GM19468 (cell line): ENCODE measurements around the gene STK39.
"Not testable (repeated sequence)": the region's sequence is repeated elsewhere in the genome, so short reads cannot be mapped to it uniquely, and the experiment has no call there.

ENCODE experiments used
- ATAC-seq: cut with Tn5 transposase; IDR thresholded peaks from one replicate; pipeline ENCODE4 v1.9.1; 2021; ENCODE audit warnings: mild to moderate bottlenecking, moderate library complexity, moderate number of reproducible peaks; ENCODE audit not compliant: unreplicated experiment; ENCODE audit errors: extremely low read depth

Gene STK39

DNA sequence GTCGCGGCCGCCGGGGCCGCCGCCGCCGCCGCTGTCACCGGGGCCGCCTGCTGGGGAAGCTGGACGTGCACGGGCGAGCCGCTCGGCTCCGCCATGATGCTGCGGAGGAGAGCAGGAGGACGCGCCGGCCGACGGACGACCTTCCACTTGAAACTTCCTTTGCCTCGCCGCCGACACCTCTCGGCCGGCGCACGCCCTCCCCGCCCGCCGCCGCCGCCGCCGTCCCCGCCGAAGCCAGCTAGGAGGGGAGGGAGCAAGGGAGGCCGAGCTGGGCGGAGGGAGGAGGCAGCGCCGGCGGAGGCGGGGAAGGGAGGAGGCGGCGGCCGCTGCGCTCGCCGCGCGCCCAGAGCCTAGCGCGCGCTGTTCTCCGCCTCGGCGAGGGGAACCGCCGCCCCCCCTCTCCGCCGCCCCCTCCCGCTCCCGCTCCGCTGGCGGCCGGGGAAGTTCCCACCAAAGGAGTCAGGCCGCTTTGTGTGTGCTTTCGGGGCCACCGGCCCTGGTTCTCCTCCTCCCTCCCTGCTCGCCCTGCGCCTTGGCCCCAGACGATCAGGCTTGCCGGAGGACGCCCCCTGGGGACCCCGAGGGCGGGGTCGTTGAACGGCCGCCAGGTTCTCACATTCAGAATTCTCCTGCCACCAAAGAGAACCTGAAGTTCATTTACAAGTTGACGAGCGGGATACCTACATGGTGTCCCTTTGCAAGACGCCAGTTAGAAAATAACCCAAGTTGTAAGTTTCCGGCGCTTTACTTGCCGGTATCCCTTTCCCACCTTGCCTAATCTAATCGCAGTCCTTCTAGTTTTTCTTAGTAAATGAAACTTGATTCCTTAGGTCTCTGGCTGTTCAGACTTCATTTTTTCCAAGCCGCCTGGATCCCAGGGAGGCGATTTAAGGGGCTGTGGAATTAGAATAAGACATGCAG lies at the start of gene STK39:
Gene STK39, minus strand, starts transcription at position 255 of the 921 bp plus-strand sequence. Its CDS starts 160 bp downstream, at position 95.
- peak; percentile 44 for ATAC-seq

DNA sequence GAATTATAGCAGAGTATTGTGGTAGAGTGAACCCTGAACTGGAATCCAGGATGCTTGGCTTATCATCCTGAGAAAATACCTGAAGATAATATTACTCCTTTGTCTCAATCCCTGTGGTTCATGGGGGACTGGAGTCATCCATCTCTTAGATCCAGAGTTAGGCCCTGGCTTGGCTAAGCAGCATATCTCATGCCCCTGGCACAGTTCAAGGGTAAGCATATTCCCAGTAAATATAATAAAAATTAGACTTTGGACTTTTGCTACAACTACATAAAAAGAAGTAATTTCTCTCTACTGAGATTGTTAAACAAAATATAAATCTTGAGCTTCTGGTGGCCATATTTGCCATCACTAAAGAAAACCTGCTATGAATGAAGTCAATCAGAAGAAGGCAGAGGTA lies 47.7 kb upstream of the STK39 start:
- ATAC-seq: no peak

DNA sequence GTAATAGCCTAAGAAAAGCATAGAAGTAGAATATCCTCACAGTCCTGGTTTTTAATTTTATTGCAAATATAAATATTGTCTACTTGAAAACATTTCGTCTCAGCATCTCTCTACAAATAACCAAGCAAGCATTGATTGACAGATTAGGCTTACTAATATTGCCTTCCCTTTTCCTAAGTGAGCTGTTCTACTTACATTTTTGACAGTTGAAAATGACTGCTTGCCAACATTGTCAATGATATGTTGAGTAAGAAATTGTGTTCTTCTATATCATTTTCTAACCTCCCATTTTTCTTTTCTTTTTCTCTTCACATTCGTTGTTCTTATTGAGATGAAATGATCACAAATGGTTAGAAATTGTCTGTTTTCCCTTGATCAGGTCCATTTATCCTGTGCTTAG lies 47.0 kb upstream of the STK39 start:
- ATAC-seq: no peak

DNA sequence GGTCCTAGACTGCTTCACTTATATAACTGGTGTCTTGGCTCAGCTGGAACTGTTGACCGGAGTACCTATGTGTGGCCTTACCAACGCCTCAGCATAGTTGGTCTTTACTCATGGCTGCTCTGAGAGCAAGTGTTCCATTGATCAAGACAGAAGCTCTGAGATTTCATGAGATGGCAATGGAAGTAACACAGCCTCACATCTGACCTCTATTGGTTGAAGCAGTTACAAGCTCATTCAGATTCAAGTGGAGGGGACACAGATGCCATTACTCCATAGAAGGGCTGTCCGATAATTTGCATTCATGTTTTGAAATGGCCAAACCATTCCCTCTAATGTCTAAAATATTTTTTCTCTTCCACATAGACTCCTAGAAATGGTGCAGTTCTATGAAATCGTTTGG lies 46.4 kb upstream of the STK39 start:
- ATAC-seq: no peak

DNA sequence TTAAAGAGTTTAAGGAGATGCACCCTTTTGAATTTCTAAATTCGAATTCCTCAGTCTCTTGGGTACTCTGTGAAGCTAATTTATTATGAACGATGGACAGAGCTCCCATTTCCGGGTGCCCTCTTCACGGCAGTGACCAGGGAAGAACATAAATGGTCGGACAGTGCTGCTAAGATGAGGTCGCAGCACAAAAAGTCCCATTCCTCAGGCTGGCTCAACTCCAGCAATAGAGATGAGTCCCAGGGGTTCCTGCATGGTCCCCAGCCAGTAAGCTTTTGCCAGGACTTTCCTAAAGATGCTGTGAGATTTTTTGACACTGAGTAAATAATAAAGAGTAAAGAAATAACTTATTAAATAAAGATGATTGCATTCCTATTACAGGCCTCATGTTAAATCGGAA lies 43.0 kb upstream of the STK39 start:
- ATAC-seq: no peak

DNA sequence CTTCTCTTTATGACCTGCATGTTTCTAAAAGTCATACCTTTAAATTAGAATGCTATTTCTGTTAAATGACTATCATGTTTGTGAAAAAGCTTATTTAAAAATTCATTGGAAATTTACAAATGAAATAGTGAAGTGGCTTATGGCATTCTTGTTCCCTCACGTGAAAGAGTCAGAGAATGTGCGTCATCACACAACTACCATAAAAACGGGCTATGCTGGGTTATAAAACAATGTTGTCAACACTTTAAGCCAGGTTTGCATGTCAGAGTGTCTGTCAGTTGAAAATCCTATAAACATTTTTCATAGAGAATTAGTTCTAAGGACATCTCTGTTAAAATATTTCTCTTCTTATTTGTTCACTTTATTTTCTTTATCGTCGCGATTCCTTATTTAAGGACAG lies 42.5 kb upstream of the STK39 start:
- ATAC-seq: no peak

DNA sequence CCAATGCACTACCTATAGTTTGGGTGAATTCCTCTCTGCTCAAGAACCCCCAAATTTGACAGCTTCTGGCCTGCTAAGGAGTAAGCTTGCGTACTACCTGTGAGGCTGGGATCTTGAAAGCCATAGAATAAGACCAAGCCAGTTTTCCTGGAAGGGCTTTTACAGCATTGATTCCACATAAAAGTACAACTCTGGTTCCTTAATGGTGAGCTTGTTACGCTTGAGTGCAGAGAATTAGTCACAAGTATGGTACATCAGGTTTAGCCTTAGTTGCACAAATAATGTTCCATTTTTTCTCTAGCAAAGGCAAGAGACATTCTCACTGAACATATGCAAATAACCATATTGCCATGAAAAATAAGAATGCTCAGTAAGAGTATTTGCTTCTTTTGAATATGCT lies 39.1 kb upstream of the STK39 start:
- no peak for ATAC-seq

DNA sequence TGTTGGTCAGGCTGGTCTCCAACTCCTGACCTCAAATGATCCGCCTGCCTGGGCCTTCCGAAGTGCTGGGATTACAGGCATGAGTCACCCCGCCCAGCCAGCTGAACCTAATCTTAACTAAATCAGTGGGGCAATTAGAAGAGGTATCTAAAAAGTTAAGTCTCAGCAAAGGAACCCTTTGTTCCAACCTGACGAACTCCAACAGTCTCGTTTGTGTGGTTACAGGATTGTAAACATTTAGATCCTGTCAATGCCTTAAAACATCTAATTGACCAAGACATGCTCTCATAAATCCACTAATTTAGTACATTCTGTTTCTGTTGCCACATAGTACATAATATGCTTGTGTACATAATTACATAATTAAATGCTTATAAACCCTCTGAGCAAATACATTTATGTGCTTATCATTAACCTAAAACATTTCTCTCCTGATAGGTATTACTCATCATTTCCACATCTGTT lies 31.1 kb upstream of the STK39 start:
- no peak for ATAC-seq

DNA sequence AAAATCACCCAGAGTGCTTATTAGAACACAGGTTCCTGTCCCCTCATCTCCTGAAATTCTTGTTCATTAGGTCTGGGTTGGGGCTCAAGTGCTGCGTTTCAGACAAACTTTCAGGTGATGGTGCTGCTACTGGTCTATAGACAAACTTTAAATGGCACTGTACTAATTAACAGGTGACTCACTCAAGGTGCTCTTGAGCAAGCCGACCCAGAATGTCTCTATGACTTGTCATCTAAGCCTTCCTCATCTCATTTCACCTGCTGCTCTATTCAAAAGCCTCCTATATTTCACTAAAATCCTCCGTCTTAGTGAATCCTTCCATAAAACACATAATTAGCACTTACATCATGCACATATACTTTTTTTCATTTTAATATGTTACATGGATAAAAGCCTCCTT lies 29.9 kb upstream of the STK39 start:
- ATAC-seq: no peak

DNA sequence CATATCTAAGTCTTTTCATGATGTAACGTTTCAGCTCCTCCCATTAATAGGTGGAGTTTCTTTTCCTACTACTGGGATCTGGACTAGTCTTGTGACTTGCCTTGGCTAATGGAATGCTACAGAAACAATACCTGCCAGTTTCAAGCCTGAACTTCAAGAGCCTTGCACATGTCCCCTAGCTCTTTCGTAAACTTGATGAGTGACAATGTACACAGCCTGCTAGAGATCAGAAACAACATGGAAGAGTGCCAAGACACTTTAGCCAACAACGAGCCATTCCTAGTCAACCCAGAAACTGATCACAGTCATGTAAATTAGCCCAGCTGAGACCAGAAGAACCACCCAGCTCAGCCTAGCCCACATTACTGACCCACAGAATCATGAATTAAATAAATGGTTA lies 24.8 kb upstream of the STK39 start:
- ATAC-seq: no peak

DNA sequence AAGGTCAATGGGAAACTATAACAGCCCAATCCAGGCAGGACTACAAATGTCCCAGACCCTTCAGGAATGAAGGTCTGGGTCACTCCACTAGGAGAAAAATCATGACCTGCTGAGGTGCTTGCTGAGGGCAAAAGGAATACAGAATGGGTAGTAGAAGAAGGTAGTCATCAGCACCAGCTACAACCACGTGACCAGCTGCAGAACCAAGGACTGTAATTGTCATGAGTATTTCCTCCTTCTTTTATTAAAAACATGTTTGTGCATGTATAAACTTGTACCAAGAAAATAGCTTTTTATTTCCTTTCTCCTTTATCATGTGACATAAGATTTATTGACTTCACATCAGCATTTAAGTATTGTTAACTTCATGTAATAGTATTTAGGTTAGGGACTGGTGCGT lies 15.5 kb upstream of the STK39 start:
- ATAC-seq: not testable (repeated sequence)

DNA sequence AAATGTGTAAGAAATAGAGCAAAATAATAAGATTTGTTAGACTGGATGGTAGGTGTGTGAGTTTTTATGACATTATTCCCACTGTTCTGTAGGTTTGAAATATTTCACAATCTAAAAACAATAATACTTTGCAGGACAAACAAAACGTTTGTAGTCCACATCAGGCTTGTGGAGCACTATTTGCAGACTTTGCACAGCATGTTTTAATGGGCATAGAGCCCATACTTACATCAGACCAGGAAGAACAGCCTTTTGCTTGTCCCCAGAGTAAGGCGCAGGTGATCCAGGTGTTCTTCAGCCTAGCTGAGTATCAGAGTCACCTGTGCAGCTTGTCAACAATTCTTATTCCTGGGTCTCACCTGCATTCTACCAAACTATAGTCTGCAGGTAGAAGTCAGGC lies 9.1 kb upstream of the STK39 start:
- ATAC-seq: no peak

DNA sequence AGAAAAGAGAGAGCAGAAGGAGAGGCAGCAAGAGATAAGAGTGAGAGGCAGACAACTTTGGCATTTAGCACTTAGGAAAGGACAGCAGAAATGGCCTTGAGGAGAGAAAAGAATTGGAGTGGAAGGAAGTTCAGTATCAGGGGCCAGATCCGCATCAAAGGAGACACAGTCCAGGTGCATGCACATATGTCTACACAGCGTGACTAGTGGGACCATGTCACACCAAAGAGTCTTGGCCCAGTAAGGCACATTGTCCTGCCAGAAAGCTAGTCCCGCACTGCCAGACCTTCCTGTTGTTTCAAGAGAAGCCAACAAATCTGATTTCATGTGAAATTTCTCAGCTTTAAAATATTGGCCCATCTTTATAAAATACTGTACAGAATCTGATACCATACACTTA lies 8.5 kb upstream of the STK39 start:
- no peak for ATAC-seq

DNA sequence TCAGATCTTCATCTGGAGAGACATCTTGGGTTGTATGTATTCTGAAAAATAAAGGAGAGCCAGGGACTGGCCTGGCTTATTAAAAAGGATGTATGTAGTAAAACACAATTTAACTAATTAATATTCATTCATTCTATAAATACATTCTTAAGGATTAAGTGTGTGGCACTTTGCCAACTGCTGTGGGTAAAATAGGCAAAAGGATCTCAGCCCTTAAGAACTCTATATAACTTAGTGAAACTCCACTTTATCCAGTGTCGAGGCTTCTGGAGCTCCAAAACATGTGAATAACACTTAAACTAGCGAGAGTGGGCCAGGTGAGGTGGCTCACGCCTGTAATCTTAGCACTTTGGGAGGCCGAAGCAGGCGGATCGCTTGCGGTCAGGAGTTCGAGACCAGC lies 7.7 kb upstream of the STK39 start:
- no peak for ATAC-seq

DNA sequence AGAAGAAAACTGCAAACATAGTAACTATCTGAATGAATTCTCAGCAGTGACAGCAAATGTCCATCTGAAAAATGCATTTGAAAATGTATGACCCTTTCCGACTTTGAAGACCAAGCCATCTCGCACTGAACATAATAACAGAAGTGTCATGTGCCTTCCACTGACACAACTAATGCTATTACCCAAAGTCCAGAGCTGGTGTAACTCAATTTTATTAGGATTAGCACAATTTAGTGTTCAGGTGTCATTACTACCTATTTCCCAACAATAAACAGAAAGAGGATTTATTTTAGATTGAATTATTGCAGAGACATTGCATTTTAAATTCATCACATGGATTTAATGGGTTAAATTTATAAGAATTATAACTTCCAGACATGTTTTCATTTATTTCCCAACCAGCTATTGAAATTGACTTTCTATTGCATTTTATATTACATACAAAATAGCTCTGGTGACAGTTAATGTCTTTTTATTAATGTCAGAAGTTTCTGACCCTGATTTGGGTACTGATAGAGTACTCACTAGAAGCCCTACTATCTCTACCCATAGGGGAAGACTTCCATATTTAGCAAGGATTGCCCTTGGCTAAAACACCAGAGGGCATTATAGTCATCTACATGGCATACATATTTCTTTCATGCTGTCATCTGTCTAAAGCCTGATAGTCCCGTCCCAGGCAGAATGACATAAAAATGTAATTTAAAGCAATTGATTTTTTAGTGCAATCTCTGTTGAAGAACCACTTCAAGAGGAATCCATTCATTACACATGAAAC lies 7.0 kb upstream of the STK39 start:
- ATAC-seq: no peak

DNA sequence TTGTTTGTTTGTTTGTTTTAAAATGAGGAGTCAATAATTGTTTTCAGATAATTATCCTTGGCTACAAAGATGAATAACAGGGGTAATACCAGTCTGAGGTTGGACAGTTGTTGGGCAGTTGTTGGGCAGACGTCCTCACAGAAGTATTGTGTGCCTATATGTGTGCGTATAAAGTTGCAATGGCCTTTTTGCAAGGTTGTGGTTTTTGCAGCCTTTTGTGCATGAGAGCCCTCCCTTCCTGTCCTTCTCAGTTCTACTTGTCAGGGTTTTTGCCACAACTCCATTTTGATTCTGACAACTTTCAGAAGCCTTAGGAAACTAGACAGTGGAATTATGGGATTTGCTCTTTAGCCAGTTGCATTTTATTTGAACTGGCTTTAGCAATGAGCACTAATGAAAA lies 6.0 kb upstream of the STK39 start:
- no peak for ATAC-seq

DNA sequence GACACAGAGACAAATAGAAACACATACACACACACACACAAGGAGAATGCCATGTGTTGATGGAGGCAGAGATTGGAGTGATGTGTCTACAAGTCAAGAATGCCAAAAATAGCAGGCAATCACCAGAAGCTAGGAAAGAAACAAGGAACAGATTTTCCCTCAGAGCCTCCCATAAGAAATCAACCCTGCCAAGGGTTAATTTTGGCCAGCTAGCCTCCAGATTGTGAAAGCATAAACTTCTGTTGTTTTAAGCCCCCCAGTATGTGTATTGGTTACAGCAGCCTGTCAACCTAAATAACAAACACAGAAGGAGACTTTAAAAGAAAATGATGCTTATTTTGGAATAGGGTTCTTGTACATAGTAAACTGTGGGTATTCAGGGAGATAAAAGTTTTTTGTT lies 5.6 kb upstream of the STK39 start:
- no peak for ATAC-seq

DNA sequence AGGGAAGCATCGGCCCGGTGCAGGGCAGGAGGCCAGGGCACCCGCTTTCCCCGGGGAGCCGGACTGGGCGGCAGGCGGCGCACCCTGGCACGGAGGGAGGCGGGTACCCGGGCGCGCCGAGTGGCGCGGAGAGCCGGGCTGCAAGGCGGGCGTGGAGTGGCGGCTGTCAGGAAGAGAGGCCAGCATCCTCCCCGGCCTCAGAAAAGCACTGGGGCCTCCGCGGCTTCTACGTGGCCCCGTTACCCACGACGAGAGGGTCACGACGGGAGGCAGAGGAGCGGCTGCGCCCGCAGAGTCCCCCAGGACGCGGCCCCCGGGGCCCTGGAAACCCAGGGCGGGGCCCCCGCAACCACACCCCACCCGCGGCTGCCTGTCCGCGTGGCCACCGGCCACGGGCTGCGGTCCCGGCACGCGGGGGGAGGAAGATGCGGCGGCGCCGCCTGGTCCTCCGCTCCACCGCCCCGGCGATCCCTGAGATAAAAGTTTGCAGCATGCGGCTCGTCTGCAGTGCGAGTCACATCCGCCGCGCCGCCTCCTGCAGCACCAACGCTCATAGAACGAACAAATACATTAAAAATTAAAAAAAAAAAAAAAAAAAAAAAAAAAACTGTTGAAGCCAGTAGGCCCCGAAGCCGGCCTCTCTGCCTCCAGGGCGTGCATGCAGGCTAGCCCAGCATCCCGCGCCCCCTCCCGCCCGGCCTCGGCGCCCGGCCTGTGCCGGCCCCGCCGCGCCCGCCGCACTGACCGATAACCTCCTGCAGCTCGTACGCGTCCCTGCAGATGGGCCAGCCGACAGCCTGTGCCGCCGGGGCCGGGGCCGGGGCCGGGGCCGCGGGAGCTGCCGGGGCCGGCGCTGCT lies 683 bp downstream of the STK39 start:
- peak; percentile 41 for ATAC-seq

DNA sequence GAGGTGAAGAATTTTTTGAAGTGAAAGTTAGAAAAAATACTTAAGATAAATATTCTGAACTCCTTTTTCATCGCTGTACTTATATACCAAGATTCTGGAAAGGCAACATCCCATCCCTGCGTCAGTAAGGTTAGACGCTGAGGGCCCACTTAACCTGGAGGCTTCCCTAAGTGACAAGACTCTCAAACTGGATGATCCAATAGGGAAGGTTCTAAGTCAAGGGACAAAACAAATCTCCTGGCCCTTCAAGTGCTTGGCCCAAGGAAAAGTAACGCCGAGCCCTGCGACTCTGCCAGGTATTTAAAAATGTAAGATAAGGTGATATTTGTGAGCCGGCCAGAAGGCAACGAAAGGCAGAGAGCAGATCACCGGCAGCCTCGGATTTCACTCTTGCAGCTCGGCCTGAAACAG lies 1.3 kb downstream of the STK39 start:
- no peak for ATAC-seq

DNA sequence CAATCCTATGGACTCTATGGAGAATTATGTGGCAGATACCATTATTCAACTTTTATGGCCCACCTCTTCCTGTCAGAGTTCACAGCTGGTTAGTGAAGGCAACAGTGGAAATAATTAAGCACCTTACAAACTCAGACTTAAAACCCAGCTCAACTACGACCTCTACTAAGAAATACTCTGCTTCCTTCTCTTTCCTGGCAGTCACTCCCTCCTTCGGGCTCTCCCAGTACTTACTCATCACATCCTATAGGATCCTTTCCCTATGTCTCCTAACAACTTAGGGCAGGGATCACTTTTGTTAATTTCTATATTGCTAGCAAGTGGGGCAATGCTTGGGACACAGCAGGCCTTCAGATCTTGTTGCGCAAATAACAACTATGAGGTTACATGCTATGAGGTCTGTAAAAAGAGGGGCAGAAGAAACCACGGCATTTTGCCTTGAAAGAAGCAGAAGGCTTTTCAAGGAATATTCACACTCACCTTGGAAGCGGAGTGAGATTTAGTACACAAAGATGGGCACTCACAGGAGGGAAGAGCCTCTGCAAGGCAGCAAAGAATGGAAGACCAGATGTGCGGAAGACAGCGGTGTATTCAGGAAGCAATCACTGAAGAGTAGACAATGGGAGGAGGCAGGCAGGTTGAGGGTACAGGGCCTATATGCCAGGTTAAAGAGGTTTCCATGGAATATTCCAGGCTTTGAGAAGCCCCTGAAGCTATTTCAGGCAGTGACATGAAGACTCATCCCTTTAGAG lies 2.1 kb downstream of the STK39 start:
- no peak for ATAC-seq
